ENCODE data around the gene NLRC5. TPM values are rescaled to one million over a fixed set of nuclear protein-coding genes. Genes with fewer than 3 reads are reported as not detected.

The NLRC5 gene
- total and polyA plus RNA-seq, 9 of the 15 experiments (the other 6 are each of a cell fraction or from before 2014, with no cell fraction given): 0.59 to 0.71 TPM; not detected in 7

DNA sequence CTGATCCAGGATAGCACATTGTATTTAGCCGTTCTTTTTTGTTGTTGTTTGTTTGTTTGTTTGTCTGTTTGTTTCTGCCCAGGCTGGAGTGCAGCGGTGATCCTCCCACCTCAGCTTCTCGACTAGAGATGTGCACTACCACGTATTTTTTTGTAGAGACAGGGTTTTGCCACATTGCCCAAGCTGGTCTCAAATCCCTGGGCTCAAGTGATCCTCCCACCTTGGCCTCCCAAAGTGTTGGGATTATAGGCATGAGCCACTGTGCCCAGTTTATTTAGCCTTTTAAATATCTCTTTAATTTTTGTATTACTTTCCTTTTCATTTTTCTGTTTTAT lies 9.2 kb upstream of the NLRC5 start:
- ATAC-seq: no peak
- no TSS peak for BruUV-seq (replicated peaks)
- intact Hi-C loops (cut with micrococcal nuclease) (no loop called here), in situ Hi-C loops (cut with MboI) (no loop called here)
- Histone ChIP-seq H3K9me1 (ENCODE audit: control insufficient read depth, insufficient read depth, low read length) (no peaks in the 10 kb centered on the region), H3K27me3 (ENCODE audit: control insufficient read depth in 2 of 2, insufficient read depth in 2 of 2, low read length in 2 of 2) (peaks cover 29 to 66% of the 10 kb centered on the region in 2 experiments; a peak in 4 of 5 replicates), H3K36me3 (ENCODE audit: control insufficient read depth, insufficient read depth, low read length) (no peaks in the 10 kb centered on the region), H3K9me3 (replicated peaks; ENCODE audit: control insufficient read depth, insufficient read depth, low read depth, low read length) (peaks cover 2% of the 10 kb centered on the region), H3K4me2 (ENCODE audit: insufficient read depth, low read length) (no peak overlapping the region), H3K4me3 (no peak overlapping the region), H3K27ac (ENCODE audit: extremely low read depth, low read depth, low read length) (no peak overlapping the region), H2AFZ (ENCODE audit: low read depth, low read length) (no peak overlapping the region), H3K4me1 (replicated peaks in 1 of 2; ENCODE audit: control insufficient read depth in 2 of 2, insufficient read depth in 2 of 2, low read length in 2 of 2) (no peaks in the 10 kb centered on the region; a peak in 1 of 5 replicates), H3K9ac (ENCODE audit: insufficient read depth in 1 of 2, low read depth in 2 of 2, low read length in 2 of 2) (no peak overlapping the region), H3K79me2 (ENCODE audit: control insufficient read depth, insufficient read depth, low read length) (no peaks in the 10 kb centered on the region), H4K20me1 (replicated peaks; ENCODE audit: control insufficient read depth, insufficient read depth, low read length) (no peaks in the 10 kb centered on the region)
- POLR2A ChIA-PET: interaction anchor here (0.6 to 0.7 kb wide), 2 partner anchors 84 to 1141 kb away, joined by 3 read pairs; no protein-coding TSS in a partner anchor
- FAIRE-seq: no peak
- CTCF ChIA-PET (ENCODE audit: low intra/inter-chr PET ratio): no interaction called here
- no peak for DNase-seq (ENCODE audit: extremely low read depth in 1 of 4, low spot score in 3 of 4)
- 2% methylated on average over 4 of the region's 4 CpGs for WGBS (ENCODE audit: insufficient coverage, low coverage, missing lambda C conversion rate)
- TF ChIP-seq ZFP1 (CRISPR knock-in tag; IDR thresholded peaks at IDR 0.05): no peak
- no peak for TF ChIP-seq ELF4 (CRISPR knock-in tag; IDR thresholded peaks at IDR 0.05)
- TF ChIP-seq NFYB (IDR thresholded peaks at IDR 0.05; ENCODE audit: extremely low read depth, insufficient read length): no peak
- TF ChIP-seq CTBP1 (IDR thresholded peaks at IDR 0.05; ENCODE audit: borderline replicate concordance): no peak

DNA sequence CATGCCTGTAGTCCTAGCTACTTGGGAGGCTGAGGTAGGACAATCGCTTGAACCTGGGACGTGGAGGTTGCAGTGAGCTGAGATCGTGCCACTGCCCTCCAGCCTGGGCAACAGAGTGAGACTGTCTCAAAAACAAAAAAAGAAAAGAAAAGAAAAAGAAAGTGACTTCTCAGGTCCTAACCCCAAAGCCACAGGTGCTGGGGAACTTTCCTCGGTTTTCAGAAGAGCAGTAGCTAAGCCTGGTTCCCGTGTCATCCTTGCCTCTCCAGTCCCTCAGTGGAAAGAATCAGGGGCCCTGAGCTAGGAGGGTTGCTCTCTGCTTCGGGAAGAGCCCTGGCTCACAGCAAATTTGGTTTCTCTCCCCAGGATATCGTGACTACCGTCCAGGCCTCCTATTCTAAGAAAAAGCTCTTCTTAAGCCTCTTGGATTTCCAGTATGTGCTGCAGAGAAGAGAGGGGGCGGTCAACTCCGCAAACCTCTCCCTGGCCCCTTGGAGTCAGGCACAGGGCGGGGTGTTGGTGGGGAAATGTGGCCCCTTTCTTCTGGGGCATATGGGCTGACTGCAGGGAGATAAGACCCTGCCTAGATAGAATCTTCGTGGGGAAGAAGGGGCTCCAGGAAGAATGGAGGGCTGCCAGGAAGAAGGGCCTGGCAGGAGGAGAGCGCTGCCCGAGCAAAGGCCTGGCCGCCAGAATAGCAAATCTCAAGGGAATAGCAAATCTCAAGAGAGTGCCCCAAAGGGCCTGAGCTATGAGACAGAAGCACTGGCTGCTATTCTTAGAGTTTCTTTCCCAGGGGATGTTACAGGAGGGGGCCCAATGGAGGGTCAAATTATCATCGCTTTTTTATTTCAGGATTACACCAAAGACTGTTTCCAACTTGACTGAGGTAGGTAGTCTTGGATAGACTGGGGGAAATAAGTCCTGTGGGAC lies 8.3 kb upstream of the NLRC5 start:
- POLR2A ChIA-PET: interaction anchor here (0.6 kb wide), 1 partner anchor 85 kb away, joined by 3 read pairs; no protein-coding TSS in a partner anchor
- no peak for ATAC-seq
- TF ChIP-seq HNRNPUL1 (IDR thresholded peaks at IDR 0.05; ENCODE audit: low read length): no peak
- no peak for TF ChIP-seq SRSF3 (IDR thresholded peaks at IDR 0.05; ENCODE audit: insufficient read depth, low read length)
- TF ChIP-seq TBP (optimal IDR thresholded peaks at IDR 0.05; ENCODE audit: low read depth, low read length): no peak
- TF ChIP-seq SOX6 (IDR thresholded peaks at IDR 0.05): no peak
- TF ChIP-seq, protein P1, sequence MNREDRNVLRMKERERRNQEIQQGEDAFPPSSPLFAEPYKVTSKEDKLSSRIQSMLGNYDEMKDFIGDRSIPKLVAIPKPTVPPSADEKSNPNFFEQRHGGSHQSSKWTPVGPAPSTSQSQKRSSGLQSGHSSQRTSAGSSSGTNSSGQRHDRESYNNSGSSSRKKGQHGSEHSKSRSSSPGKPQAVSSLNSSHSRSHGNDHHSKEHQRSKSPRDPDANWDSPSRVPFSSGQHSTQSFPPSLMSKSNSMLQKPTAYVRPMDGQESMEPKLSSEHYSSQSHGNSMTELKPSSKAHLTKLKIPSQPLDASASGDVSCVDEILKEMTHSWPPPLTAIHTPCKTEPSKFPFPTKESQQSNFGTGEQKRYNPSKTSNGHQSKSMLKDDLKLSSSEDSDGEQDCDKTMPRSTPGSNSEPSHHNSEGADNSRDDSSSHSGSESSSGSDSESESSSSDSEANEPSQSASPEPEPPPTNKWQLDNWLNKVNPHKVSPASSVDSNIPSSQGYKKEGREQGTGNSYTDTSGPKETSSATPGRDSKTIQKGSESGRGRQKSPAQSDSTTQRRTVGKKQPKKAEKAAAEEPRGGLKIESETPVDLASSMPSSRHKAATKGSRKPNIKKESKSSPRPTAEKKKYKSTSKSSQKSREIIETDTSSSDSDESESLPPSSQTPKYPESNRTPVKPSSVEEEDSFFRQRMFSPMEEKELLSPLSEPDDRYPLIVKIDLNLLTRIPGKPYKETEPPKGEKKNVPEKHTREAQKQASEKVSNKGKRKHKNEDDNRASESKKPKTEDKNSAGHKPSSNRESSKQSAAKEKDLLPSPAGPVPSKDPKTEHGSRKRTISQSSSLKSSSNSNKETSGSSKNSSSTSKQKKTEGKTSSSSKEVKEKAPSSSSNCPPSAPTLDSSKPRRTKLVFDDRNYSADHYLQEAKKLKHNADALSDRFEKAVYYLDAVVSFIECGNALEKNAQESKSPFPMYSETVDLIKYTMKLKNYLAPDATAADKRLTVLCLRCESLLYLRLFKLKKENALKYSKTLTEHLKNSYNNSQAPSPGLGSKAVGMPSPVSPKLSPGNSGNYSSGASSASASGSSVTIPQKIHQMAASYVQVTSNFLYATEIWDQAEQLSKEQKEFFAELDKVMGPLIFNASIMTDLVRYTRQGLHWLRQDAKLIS (CRISPR knock-in tag; IDR thresholded peaks at IDR 0.05): no peak
- TF ChIP-seq HNRNPL (IDR thresholded peaks at IDR 0.05; ENCODE audit: low read depth, low read length): no peak
- TF ChIP-seq PCBP1 (IDR thresholded peaks at IDR 0.05; ENCODE audit: low read depth, low read length, poor library complexity, severe bottlenecking): no peak
- no peak for TF ChIP-seq ZNF184 (CRISPR knock-in tag; IDR thresholded peaks at IDR 0.05)

More for the DNA sequence above, 8.3 kb upstream of the NLRC5 start:
- CTCF ChIA-PET (ENCODE audit: low intra/inter-chr PET ratio): no interaction called here
- Histone ChIP-seq H3K27ac (ENCODE audit: extremely low read depth, low read depth, low read length) (no peak overlapping the region), H4K20me1 (replicated peaks; ENCODE audit: control insufficient read depth, insufficient read depth, low read length) (no peaks in the 10 kb centered on the region), H3K4me1 (replicated peaks in 1 of 2; ENCODE audit: control insufficient read depth in 2 of 2, insufficient read depth in 2 of 2, low read length in 2 of 2) (no peaks in the 10 kb centered on the region; a peak in 1 of 5 replicates), H2AFZ (ENCODE audit: low read depth, low read length) (no peak overlapping the region), H3K4me2 (ENCODE audit: insufficient read depth, low read length) (no peak overlapping the region), H3K9me1 (ENCODE audit: control insufficient read depth, insufficient read depth, low read length) (no peaks in the 10 kb centered on the region), H3K9ac (ENCODE audit: insufficient read depth in 1 of 2, low read depth in 2 of 2, low read length in 2 of 2) (no peak overlapping the region), H3K9me3 (replicated peaks; ENCODE audit: control insufficient read depth, insufficient read depth, low read depth, low read length) (peaks cover 2% of the 10 kb centered on the region), H3K79me2 (ENCODE audit: control insufficient read depth, insufficient read depth, low read length) (no peaks in the 10 kb centered on the region), H3K27me3 (ENCODE audit: control insufficient read depth in 2 of 2, insufficient read depth in 2 of 2, low read length in 2 of 2) (peaks cover 23 to 64% of the 10 kb centered on the region in 2 experiments; a peak in 4 of 5 replicates), H3K36me3 (ENCODE audit: control insufficient read depth, insufficient read depth, low read length) (no peaks in the 10 kb centered on the region), H3K4me3 (no peak overlapping the region)
- no peak for FAIRE-seq
- no TSS peak for BruUV-seq (replicated peaks)
- in situ Hi-C loops (cut with MboI) (no loop called here), intact Hi-C loops (cut with micrococcal nuclease) (no loop called here)
- DNase-seq (ENCODE audit: extremely low read depth in 1 of 4, low spot score in 3 of 4): no peak
- WGBS (ENCODE audit: insufficient coverage, low coverage, missing lambda C conversion rate): 3% methylated on average over 14 of the region's 16 CpGs
